Measurements from ENCODE around the gene UGT2B7. TPM values are rescaled to one million over a fixed set of nuclear protein-coding genes. Genes with fewer than 3 reads are reported as not detected.
A peak's percentile ranks its signal among the peaks of the same experiment; 100 is the strongest.

The UGT2B7 gene
- total RNA-seq, 1 experiment from 2014 or later = not detected

GRCh38 chr4:69054578-69055200 is 41.6 kb upstream of the UGT2B7 start:
- H3K9me3 ChIP-seq (ENCODE audit: low read length) = no peaks in the 10 kb centered on the region
- H3K79me2 ChIP-seq (ENCODE audit: low read length) = no peaks in the 10 kb centered on the region
- H3K27me3 ChIP-seq (ENCODE audit: low read length) = no peaks in the 10 kb centered on the region
- no peak for TF ChIP-seq CTCF (conservative IDR thresholded peaks at IDR 0.05; ENCODE audit: low read depth, low read length)
- TF ChIP-seq EZH2phosphoT487 (IDR thresholded peaks at IDR 0.05; ENCODE audit: borderline replicate concordance, low read length) = no peak
- no peak for TF ChIP-seq EZH2 (IDR thresholded peaks at IDR 0.05; ENCODE audit: low read length, unreplicated experiment)
- no peak overlapping the region for H3K4me3 ChIP-seq (ENCODE audit: low read length)
- intact Hi-C loops (cut with micrococcal nuclease) = loop anchor here (2.0 kb wide), 1 partner anchor 40 kb away; no protein-coding TSS in a partner anchor
- H3K27ac ChIP-seq (ENCODE audit: low read length) = peak overlapping the region; percentile 81
- H3K36me3 ChIP-seq (ENCODE audit: low read depth, low read length) = no peaks in the 10 kb centered on the region
- CTCF ChIA-PET = interaction anchor here (0.6 kb wide), 1 partner anchor 400 kb away, joined by 6 read pairs; no protein-coding TSS in a partner anchor
- no peaks in the 10 kb centered on the region for H4K20me1 ChIP-seq (ENCODE audit: low read length)
- POLR2A ChIA-PET (ENCODE audit: unreplicated experiment) = interaction anchor here (0.6 kb wide), 1 partner anchor 18 kb away, joined by 3 read pairs; no protein-coding TSS in a partner anchor
- peaks cover 21% of the 10 kb centered on the region for H3K4me1 ChIP-seq (ENCODE audit: insufficient read depth, low read length)
- DNase-seq (peak; percentile 91), ATAC-seq (peak; percentile 99)
- H2AFZ ChIP-seq (ENCODE audit: low read length) = peak overlapping the region; percentile 51; the same call in 1 of the 2 replicates
- peak overlapping the region; percentile 20 for H3K4me2 ChIP-seq (ENCODE audit: low read length)
- peak overlapping the region; percentile 33; the same call in 1 of the 2 replicates for H3K9ac ChIP-seq (ENCODE audit: low read length)
- no TSS peak for BruUV-seq (replicated peaks)
- no peaks in the 10 kb centered on the region for H3F3A ChIP-seq (ENCODE audit: low read length, unreplicated experiment)
- H3K9me2 ChIP-seq (replicated peaks; ENCODE audit: low read length) = no peaks in the 10 kb centered on the region

- Histone ChIP-seq H3K36me3 (ENCODE audit: low read depth, low read length) (no peaks in the 10 kb centered on the region), H3K9me3 (ENCODE audit: low read length) (no peaks in the 10 kb centered on the region), H3F3A (ENCODE audit: low read length, unreplicated experiment) (no peaks in the 10 kb centered on the region), H3K79me2 (ENCODE audit: low read length) (no peaks in the 10 kb centered on the region), H3K9ac (ENCODE audit: low read length) (no peak overlapping the region), H3K4me1 (ENCODE audit: insufficient read depth, low read length) (peaks cover 21% of the 10 kb centered on the region), H3K4me3 (ENCODE audit: low read length) (no peak overlapping the region), H4K20me1 (ENCODE audit: low read length) (no peaks in the 10 kb centered on the region), H2AFZ (ENCODE audit: low read length) (no peak overlapping the region), H3K9me2 (replicated peaks; ENCODE audit: low read length) (no peaks in the 10 kb centered on the region), H3K27me3 (ENCODE audit: low read length) (no peaks in the 10 kb centered on the region), H3K27ac (ENCODE audit: low read length) (no peak overlapping the region), H3K4me2 (ENCODE audit: low read length) (no peak overlapping the region)
- CTCF ChIA-PET = no interaction called here
- ATAC-seq (no peak), DNase-seq (no peak)
- POLR2A ChIA-PET (ENCODE audit: unreplicated experiment) = no interaction called here
- no TSS peak for BruUV-seq (replicated peaks)
- no peak for TF ChIP-seq EZH2 (IDR thresholded peaks at IDR 0.05; ENCODE audit: low read length, unreplicated experiment)
- no peak for TF ChIP-seq EZH2phosphoT487 (IDR thresholded peaks at IDR 0.05; ENCODE audit: borderline replicate concordance, low read length)
- TF ChIP-seq CTCF (conservative IDR thresholded peaks at IDR 0.05; ENCODE audit: low read depth, low read length) = no peak
- intact Hi-C loops (cut with micrococcal nuclease) = no loop called here
These were observed 40.1 kb upstream of the UGT2B7 start for GRCh38 chr4:69056150-69056549.

- Histone ChIP-seq H3K36me3 (ENCODE audit: low read depth, low read length) (no peaks in the 10 kb centered on the region), H3K27me3 (ENCODE audit: low read length) (no peaks in the 10 kb centered on the region), H3K79me2 (ENCODE audit: low read length) (no peaks in the 10 kb centered on the region), H2AFZ (ENCODE audit: low read length) (0 out of 2 replicates have a peak overlapping the region, but pooled peaks have one; percentile 19), H3F3A (ENCODE audit: low read length, unreplicated experiment) (no peaks in the 10 kb centered on the region), H3K4me1 (ENCODE audit: insufficient read depth, low read length) (peaks cover 21% of the 10 kb centered on the region), H3K9me3 (ENCODE audit: low read length) (no peaks in the 10 kb centered on the region), H3K4me3 (ENCODE audit: low read length) (no peak overlapping the region), H4K20me1 (ENCODE audit: low read length) (no peaks in the 10 kb centered on the region), H3K9ac (ENCODE audit: low read length) (no peak overlapping the region), H3K4me2 (ENCODE audit: low read length) (no peak overlapping the region), H3K27ac (ENCODE audit: low read length) (no peak overlapping the region), H3K9me2 (replicated peaks; ENCODE audit: low read length) (no peaks in the 10 kb centered on the region)
- intact Hi-C loops (cut with micrococcal nuclease) = no loop called here
- POLR2A ChIA-PET (ENCODE audit: unreplicated experiment) = no interaction called here
- no TSS peak for BruUV-seq (replicated peaks)
- CTCF ChIA-PET = no interaction called here
- ATAC-seq (no peak), DNase-seq (no peak)
- no peak for TF ChIP-seq EZH2 (IDR thresholded peaks at IDR 0.05; ENCODE audit: low read length, unreplicated experiment)
- no peak for TF ChIP-seq CTCF (conservative IDR thresholded peaks at IDR 0.05; ENCODE audit: low read depth, low read length)
- TF ChIP-seq EZH2phosphoT487 (IDR thresholded peaks at IDR 0.05; ENCODE audit: borderline replicate concordance, low read length) = no peak
These were observed 39.2 kb upstream of the UGT2B7 start for GRCh38 chr4:69056921-69057550.

All from PC-3 (cell line).